Measurements from ENCODE around the gene ASCL2. TPM values are rescaled to one million over a fixed set of nuclear protein-coding genes. Genes with fewer than 3 reads are reported as not detected.

Gene ASCL2
- total and polyA plus RNA-seq, 10 of the 15 experiments (the other 5 are each of a cell fraction or from before 2014, with no cell fraction given) = not detected

DNA sequence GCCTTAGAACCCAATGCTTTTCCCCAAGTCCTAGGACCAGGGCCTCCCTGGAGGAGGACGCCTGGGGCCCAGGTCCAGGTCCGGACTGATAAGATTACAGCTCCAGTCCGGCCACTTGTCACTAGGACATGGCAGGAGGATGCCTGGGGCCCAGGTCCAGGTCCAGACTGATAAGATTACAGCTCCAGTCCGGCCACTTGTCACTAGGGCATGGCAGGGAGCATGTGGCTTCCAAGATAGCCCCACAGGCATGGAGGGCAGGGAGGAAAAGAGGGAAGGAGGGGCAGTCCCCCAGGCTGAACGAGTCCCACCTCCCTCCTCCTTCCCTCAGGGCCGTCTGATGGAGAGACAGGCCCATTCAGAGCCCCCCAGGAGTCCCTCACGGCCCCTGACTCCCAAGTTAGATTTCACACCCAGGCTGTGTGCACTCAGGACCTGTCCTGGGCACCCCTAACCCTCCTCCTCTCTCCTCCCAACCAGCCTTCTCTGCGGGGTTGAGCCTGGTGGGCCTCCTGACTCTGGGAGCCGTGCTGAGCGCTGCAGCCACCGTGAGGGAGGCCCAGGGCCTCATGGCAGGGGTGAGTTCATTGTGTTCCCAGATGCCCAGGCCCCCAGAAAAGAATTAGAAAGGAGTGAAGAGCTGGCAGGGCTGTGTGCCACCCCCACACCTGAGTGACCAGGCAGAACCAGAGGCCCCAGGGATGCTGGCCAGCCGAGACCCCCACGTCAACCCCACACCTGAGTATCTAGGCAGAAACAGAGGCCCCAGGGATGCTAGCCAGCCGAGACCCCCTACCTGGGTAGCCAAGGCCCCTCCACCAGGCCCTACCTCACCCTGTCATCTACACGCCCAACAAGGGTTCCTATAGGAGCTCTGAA is 33.5 kb upstream of the ASCL2 start:
- WGBS (ENCODE audit: insufficient coverage, insufficient replicate concordance, low lambda C conversion rate, missing lambda C conversion rate) = 9% methylated on average over 15 of the region's 15 CpGs
- Histone ChIP-seq H3K79me2 (ENCODE audit: control insufficient read depth, insufficient read depth, low read length) (no peaks in the 10 kb centered on the region), H3K36me3 (ENCODE audit: control insufficient read depth in 2 of 2, insufficient read depth in 2 of 2, low read length in 1 of 2) (no peaks in the 10 kb centered on the region), H3K9ac (ENCODE audit: control insufficient read depth, insufficient read depth, low read length) (no peak overlapping the region), H4K20me1 (ENCODE audit: control insufficient read depth, insufficient read depth) (no peaks in the 10 kb centered on the region), H3K9me3 (replicated peaks; ENCODE audit: control insufficient read depth, insufficient read depth, low read length) (no peaks in the 10 kb centered on the region), H3K4me2 (ENCODE audit: control insufficient read depth, insufficient read depth) (no peak overlapping the region), H3K4me3 (no peak overlapping the region), H3K4me1 (ENCODE audit: control insufficient read depth, insufficient read depth, low read length) (no peaks in the 10 kb centered on the region), H3K27me3 (replicated peaks in 1 of 2; ENCODE audit: control insufficient read depth in 2 of 2, insufficient read depth in 2 of 2, low read length in 1 of 2) (no peaks in the 10 kb centered on the region; a peak in 1 of 4 replicates), H3K27ac (ENCODE audit: control insufficient read depth, insufficient read depth) (no peak overlapping the region), H2AFZ (ENCODE audit: control insufficient read depth, low read depth, low read length) (no peak overlapping the region)
- FAIRE-seq = no peak
- TF ChIP-seq EP300 (IDR thresholded peaks at IDR 0.05; ENCODE audit: borderline replicate concordance in 1 of 2, control insufficient read depth in 1 of 2, low read depth in 2 of 2, low read length in 2 of 2) = no peak
- TF ChIP-seq, protein P1, sequence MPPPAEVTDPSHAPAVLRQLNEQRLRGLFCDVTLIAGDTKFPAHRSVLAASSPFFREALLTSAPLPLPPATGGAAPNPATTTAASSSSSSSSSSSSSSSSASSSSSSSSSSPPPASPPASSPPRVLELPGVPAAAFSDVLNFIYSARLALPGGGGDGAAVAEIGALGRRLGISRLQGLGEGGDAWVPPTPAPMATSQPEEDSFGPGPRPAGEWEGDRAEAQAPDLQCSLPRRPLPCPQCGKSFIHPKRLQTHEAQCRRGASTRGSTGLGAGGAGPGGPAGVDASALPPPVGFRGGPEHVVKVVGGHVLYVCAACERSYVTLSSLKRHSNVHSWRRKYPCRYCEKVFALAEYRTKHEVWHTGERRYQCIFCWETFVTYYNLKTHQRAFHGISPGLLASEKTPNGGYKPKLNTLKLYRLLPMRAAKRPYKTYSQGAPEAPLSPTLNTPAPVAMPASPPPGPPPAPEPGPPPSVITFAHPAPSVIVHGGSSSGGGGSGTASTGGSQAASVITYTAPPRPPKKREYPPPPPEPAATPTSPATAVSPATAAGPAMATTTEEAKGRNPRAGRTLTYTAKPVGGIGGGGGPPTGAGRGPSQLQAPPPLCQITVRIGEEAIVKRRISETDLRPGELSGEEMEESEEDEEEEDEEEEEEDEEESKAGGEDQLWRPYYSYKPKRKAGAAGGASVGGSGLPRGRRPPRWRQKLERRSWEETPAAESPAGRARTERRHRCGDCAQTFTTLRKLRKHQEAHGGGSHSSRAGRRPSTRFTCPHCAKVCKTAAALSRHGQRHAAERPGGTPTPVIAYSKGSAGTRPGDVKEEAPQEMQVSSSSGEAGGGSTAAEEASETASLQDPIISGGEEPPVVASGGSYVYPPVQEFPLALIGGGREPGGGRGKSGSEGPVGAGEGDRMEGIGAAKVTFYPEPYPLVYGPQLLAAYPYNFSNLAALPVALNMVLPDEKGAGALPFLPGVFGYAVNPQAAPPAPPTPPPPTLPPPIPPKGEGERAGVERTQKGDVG (CRISPR knock-in tag; IDR thresholded peaks at IDR 0.05) = no peak
- no peak for TF ChIP-seq PAX5 (IDR thresholded peaks at IDR 0.05; ENCODE audit: borderline replicate concordance, low read depth, low read length)
- TF ChIP-seq, protein P2, sequence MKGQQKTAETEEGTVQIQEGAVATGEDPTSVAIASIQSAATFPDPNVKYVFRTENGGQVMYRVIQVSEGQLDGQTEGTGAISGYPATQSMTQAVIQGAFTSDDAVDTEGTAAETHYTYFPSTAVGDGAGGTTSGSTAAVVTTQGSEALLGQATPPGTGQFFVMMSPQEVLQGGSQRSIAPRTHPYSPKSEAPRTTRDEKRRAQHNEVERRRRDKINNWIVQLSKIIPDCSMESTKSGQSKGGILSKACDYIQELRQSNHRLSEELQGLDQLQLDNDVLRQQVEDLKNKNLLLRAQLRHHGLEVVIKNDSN (IDR thresholded peaks at IDR 0.05; ENCODE audit: borderline replicate concordance, extremely low read length, insufficient read depth, low read depth, low read length) = no peak
- TF ChIP-seq MTA3 (IDR thresholded peaks at IDR 0.05; ENCODE audit: borderline replicate concordance, low read length) = no peak
- TF ChIP-seq RUNX3 (IDR thresholded peaks at IDR 0.05; ENCODE audit: low read length) = no peak
- TF ChIP-seq HDAC2 (IDR thresholded peaks at IDR 0.05) = no peak
- TF ChIP-seq FOXM1 (IDR thresholded peaks at IDR 0.05; ENCODE audit: low read depth, low read length) = no peak
- ChIA-PET RAD21 (ENCODE audit: unreplicated experiment) (interaction anchor here (1.1 to 7.3 kb wide), 7 partner anchors 77 to 584 kb away, joined by 3 to 187 read pairs (median 6); partner anchors contain the start of gene TSSC4), CTCF (interaction anchor here (0.6 to 11.0 kb wide), 9 partner anchors 55 to 229 kb away, joined by 3 to 271 read pairs (median 8); partner anchors contain the start of gene TSSC4), POLR2A (no interaction called here), SMC1A (ENCODE audit: uncharacterized antibody, unreplicated experiment) (interaction anchor here (1.2 to 3.9 kb wide), 3 partner anchors 19 to 116 kb away, joined by 5 to 60 read pairs (median 16); partner anchors contain the start of gene TSSC4)
- ATAC-seq = no peak
- intact Hi-C loops (cut with micrococcal nuclease; ENCODE audit: unreplicated experiment) (loop anchor here (2.0 kb wide), 1 partner anchor 227 kb away; no protein-coding TSS in a partner anchor), in situ Hi-C loops (cut with MboI) (no loop called here)
- no TSS peak for BruUV-seq (replicated peaks)
- no peak for DNase-seq (ENCODE audit: low read depth, low spot score)
